ENCODE data around the gene SLCO4A1. TPM values are rescaled to one million over a fixed set of nuclear protein-coding genes. Genes with fewer than 3 reads are reported as not detected.

SLCO4A1 gene
- total RNA-seq, 2 experiments from 2014 or later: 66.5 to 68.4 TPM

- TF ChIP-seq, protein P1, sequence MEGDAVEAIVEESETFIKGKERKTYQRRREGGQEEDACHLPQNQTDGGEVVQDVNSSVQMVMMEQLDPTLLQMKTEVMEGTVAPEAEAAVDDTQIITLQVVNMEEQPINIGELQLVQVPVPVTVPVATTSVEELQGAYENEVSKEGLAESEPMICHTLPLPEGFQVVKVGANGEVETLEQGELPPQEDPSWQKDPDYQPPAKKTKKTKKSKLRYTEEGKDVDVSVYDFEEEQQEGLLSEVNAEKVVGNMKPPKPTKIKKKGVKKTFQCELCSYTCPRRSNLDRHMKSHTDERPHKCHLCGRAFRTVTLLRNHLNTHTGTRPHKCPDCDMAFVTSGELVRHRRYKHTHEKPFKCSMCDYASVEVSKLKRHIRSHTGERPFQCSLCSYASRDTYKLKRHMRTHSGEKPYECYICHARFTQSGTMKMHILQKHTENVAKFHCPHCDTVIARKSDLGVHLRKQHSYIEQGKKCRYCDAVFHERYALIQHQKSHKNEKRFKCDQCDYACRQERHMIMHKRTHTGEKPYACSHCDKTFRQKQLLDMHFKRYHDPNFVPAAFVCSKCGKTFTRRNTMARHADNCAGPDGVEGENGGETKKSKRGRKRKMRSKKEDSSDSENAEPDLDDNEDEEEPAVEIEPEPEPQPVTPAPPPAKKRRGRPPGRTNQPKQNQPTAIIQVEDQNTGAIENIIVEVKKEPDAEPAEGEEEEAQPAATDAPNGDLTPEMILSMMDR (IDR thresholded peaks at IDR 0.05): no peak
- Mint-ChIP-seq H3K36me3 (ENCODE audit: low read depth) (no peaks in the 10 kb centered on the region), H3K27ac (peak overlapping the region; percentile 69), H3K4me1 (ENCODE audit: low read depth) (peaks cover 18% of the 10 kb centered on the region), H3K27me3 (peaks cover 18% of the 10 kb centered on the region), H3K4me3 (peak overlapping the region; percentile 56), H3K9me3 (no peaks in the 10 kb centered on the region)
- ChIA-PET CTCF (interaction anchor here (0.9 to 2.9 kb wide), 4 partner anchors 13 to 188 kb away, joined by 3 to 19 read pairs (median 10); no protein-coding TSS in a partner anchor), POLR2A (interaction anchor here (1.0 to 2.1 kb wide), 6 partner anchors 8 to 323 kb away, joined by 3 to 10 read pairs (median 6); no protein-coding TSS in a partner anchor)
- intact Hi-C loops (cut with micrococcal nuclease): no loop called here
- ATAC-seq (no peak), DNase-seq (no peak)
Measured at GRCh38 chr20:62603907-62604785, 38.2 kb upstream of the SLCO4A1 start.

DNA sequence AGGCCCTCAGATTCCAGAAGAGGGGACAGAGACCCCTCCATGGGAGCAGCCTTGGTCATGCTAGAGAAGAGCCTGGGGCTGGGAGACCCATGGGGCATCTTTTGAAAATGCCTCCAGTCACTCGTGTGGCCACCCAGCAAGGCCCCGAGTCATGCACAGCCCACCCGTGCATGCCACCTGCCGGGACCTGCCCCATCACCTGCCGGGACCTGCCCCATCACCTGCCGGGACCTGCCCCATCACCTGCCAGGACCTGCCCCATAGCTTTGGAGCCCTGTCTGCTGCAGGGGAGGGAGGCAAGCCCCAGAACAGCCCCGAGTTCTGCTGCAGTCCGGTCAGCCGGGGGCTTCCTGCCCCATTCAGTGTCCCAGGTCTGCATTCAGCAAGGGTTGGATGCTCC lies 37.5 kb upstream of the SLCO4A1 start:
- ATAC-seq (no peak), DNase-seq (no peak)
- TF ChIP-seq, protein P1 (IDR thresholded peaks at IDR 0.05): no peak
- Mint-ChIP-seq H3K4me3 (no peak overlapping the region), H3K27ac (no peak overlapping the region), H3K4me1 (ENCODE audit: low read depth) (peaks cover 18% of the 10 kb centered on the region), H3K36me3 (ENCODE audit: low read depth) (no peaks in the 10 kb centered on the region), H3K9me3 (no peaks in the 10 kb centered on the region), H3K27me3 (peaks cover 18% of the 10 kb centered on the region)
- POLR2A ChIA-PET: interaction anchor here (1.0 kb wide), 1 partner anchor 323 kb away, joined by 3 read pairs; no protein-coding TSS in a partner anchor
- CTCF ChIA-PET: interaction anchor here (0.9 to 2.9 kb wide), 3 partner anchors 12 to 187 kb away, joined by 3 to 16 read pairs (median 3); no protein-coding TSS in a partner anchor
- intact Hi-C loops (cut with micrococcal nuclease): no loop called here

- DNase-seq (no peak), ATAC-seq (no peak)
- intact Hi-C loops (cut with micrococcal nuclease): no loop called here
- TF ChIP-seq, protein P1 (IDR thresholded peaks at IDR 0.05): no peak
- no peak overlapping the region for H3K4me3 Mint-ChIP-seq
- no peaks in the 10 kb centered on the region for H3K9me3 Mint-ChIP-seq
- H3K4me1 Mint-ChIP-seq (ENCODE audit: low read depth): peaks cover 18% of the 10 kb centered on the region
- H3K27ac Mint-ChIP-seq: no peak overlapping the region
- ChIA-PET POLR2A (interaction anchor here (1.3 kb wide), 1 partner anchor 219 kb away, joined by 3 read pairs; the partner anchor contains the start of gene RPS21), CTCF (interaction anchor here (2.9 kb wide), 1 partner anchor 11 kb away, joined by 16 read pairs; no protein-coding TSS in a partner anchor)
- H3K36me3 Mint-ChIP-seq (ENCODE audit: low read depth): no peaks in the 10 kb centered on the region
- H3K27me3 Mint-ChIP-seq: peaks cover 14% of the 10 kb centered on the region
Measured at GRCh38 chr20:62605236-62605943, 36.9 kb upstream of the SLCO4A1 start.

DNA sequence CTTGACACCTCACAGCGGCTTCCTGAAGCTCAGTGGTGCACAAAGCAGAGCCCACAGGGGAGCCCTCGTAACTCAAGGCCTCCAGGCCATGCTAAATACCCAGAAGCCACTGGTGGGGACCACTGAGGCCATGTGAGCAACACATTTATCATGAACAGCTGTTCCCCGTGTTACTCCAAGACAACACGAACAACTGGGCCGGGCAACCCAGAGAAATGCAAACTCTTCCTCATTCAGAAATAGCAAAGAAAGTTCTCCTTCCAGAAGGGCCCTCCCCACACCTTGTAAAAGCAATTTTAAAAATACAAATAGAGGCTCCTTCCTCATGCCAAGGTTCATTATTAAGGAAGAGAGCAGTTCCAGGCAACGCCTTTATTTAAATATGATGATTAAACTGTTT lies 36.3 kb upstream of the SLCO4A1 start:
- Mint-ChIP-seq H3K27ac (no peak overlapping the region), H3K27me3 (peaks cover 13% of the 10 kb centered on the region), H3K4me3 (no peak overlapping the region), H3K4me1 (ENCODE audit: low read depth) (peaks cover 18% of the 10 kb centered on the region), H3K9me3 (peaks cover 2% of the 10 kb centered on the region), H3K36me3 (ENCODE audit: low read depth) (no peaks in the 10 kb centered on the region)
- TF ChIP-seq, protein P1 (IDR thresholded peaks at IDR 0.05): no peak
- ATAC-seq: no peak
- POLR2A ChIA-PET: interaction anchor here (1.3 kb wide), 1 partner anchor 220 kb away, joined by 3 read pairs; the partner anchor contains the start of gene RPS21
- intact Hi-C loops (cut with micrococcal nuclease): no loop called here
- no peak for DNase-seq
- CTCF ChIA-PET: interaction anchor here (2.9 kb wide), 1 partner anchor 11 kb away, joined by 16 read pairs; no protein-coding TSS in a partner anchor
